Stomach (tissue), 4 donors: ENCODE results near the gene KIF3C.

Source experiments
- CTCF ChIP-seq, 7 experiments: fragments of 450-650 bp in 4 of 7; fragments of 200-600 bp in 3 of 7; sonication (generic) in 3 of 7; IDR thresholded peaks; one replicate each; pipeline ENCODE4 v1.5.1; 2016 to 2019; ENCODE audit warnings: antibody characterized with exemption in 7 of 7, control low read depth in 2 of 7, mild to moderate bottlenecking in 1 of 7
- EP300 ChIP-seq: sonication (generic); formaldehyde crosslinking; IDR thresholded peaks from one replicate; pipeline ENCODE4 v1.6.1; 2017; ENCODE audit warnings: antibody characterized with exemption
- POLR2A ChIP-seq, 4 donors: fragments of 450-650 bp; IDR thresholded peaks; one replicate each; pipeline ENCODE4 v1.6.1; 2016; ENCODE audit warnings: antibody characterized with exemption in 4 of 4, control low read depth in 2 of 4, mild to moderate bottlenecking in 1 of 4, moderate library complexity in 1 of 4
- POLR2AphosphoS5 ChIP-seq, 3 donors: sonication (generic); formaldehyde crosslinking; IDR thresholded peaks; one replicate each; pipeline ENCODE4 v1.6.1; 2016; ENCODE audit warnings: antibody characterized with exemption in 3 of 3

- TF ChIP-seq CTCF (IDR thresholded peaks at IDR 0.05) (no peak), POLR2A (IDR thresholded peaks at IDR 0.05) (no peak), EP300 (no peak), POLR2AphosphoS5 (IDR thresholded peaks at IDR 0.05) (peak in 1 of 3 donors; percentile 20)
Measured at GRCh38 chr2:25960920-25961319, 21.4 kb downstream of the KIF3C start.
